Activated T-helper 1 cell treated with anti-CD3 and anti-CD28 coated beads, Interleukin-12 subunit alpha, Interleukin-12 subunit beta, Interleukin-2, Interleukin-4 antibody, amounts not matched to agents 30 ng/mL and 10 ng/mL and 1 ng/mL, durations not matched to agents 14 hours and 24 hours and 36 hours (primary cell): ENCODE data around the gene CAPN14. TPM values are rescaled to one million over a fixed set of nuclear protein-coding genes. Genes with fewer than 3 reads are reported as not detected.

ENCODE experiments used
- DNase-seq: peaks from one replicate; pipeline ENCODE4 v3.0.0; 2021; ENCODE audit warnings: low spot score
- H3K27ac Mint-ChIP-seq: one replicate; pipeline ENCODE4 v1.8.0; 2021; ENCODE audit warnings: mild to moderate bottlenecking, mixed read lengths
- H3K27me3 Mint-ChIP-seq: one replicate; pipeline ENCODE4 v1.8.0; 2022; ENCODE audit warnings: mild to moderate bottlenecking, moderate library complexity, mixed read lengths; ENCODE audit not compliant: insufficient read depth
- H3K36me3 Mint-ChIP-seq: one replicate; pipeline ENCODE4 v1.8.0; 2021; ENCODE audit warnings: low read depth, mixed read lengths
- H3K4me1 Mint-ChIP-seq: one replicate; pipeline ENCODE4 v1.8.0; 2021; ENCODE audit warnings: low read depth, mixed read lengths
- H3K4me3 Mint-ChIP-seq: one replicate; pipeline ENCODE4 v1.8.0; 2021; ENCODE audit warnings: mild to moderate bottlenecking, moderate library complexity, mixed read lengths
- H3K9me3 Mint-ChIP-seq: one replicate; pipeline ENCODE4 v1.8.0; 2021; ENCODE audit warnings: mixed read lengths
- intact Hi-C: fragments of 100-400 bp; cut with micrococcal nuclease; formaldehyde crosslinking; loops from one replicate; pipeline ENCODE4 v1.15.1; 2024
- total RNA-seq: library from RNA; stranded (reverse); gene quantifications from 2 replicates; pipeline ENCODE4 v1.2.3, GENCODE V29; 2022

The CAPN14 gene
- total RNA-seq, 1 donor from 2014 or later, result 0.18 TPM

GRCh38 chr2:31161637-31162036 lies 55.7 kb downstream of the CAPN14 start:
- Mint-ChIP-seq H3K4me3 (no peak overlapping the region), H3K4me1 (no peaks in the 10 kb centered on the region), H3K27me3 (peaks cover 4% of the 10 kb centered on the region), H3K27ac (no peak overlapping the region), H3K36me3 (no peaks in the 10 kb centered on the region), H3K9me3 (no peaks in the 10 kb centered on the region)
- intact Hi-C loops, result no loop called here
- no peak for DNase-seq

GRCh38 chr2:31151501-31151900 lies 65.8 kb downstream of the CAPN14 start:
- Mint-ChIP-seq H3K27ac (no peak overlapping the region), H3K9me3 (no peaks in the 10 kb centered on the region), H3K36me3 (no peaks in the 10 kb centered on the region), H3K4me3 (no peak overlapping the region), H3K27me3 (peaks cover 8% of the 10 kb centered on the region), H3K4me1 (no peaks in the 10 kb centered on the region)
- DNase-seq, result no peak
- intact Hi-C loops, result no loop called here

DNA sequence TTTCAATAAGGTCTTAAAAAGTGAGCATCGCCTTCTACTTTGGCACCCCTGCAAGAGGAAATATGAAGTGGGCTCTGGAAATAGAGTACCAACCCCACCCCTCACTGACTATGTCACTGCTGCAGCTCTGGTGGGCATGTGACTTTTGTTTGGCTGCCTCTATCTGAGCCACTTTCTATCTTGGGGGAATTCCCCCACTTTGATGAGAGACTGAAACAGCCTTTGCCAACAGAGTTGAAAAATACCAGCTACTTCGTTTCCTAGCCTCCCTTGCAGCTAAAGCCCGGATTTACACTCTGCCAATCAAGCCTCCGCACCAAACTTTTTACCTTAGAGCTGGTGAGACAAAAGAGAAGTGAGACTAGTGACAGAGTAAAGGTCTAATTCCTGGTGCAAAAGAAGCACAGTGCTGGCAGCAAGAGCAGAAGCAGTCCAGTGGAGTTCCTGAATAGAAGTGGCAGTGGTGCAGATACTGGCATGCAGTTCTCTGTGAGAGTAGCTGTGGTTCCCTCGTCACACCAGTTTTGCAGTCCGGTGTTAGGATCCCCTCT lies 67.1 kb downstream of the CAPN14 start:
- H3K4me1 Mint-ChIP-seq, result no peaks in the 10 kb centered on the region
- DNase-seq, result no peak
- H3K4me3 Mint-ChIP-seq, result no peak overlapping the region
- no peaks in the 10 kb centered on the region for H3K36me3 Mint-ChIP-seq
- intact Hi-C loops, result no loop called here
- H3K27ac Mint-ChIP-seq, result no peak overlapping the region
- peaks cover 11% of the 10 kb centered on the region for H3K27me3 Mint-ChIP-seq
- H3K9me3 Mint-ChIP-seq, result no peaks in the 10 kb centered on the region

DNA sequence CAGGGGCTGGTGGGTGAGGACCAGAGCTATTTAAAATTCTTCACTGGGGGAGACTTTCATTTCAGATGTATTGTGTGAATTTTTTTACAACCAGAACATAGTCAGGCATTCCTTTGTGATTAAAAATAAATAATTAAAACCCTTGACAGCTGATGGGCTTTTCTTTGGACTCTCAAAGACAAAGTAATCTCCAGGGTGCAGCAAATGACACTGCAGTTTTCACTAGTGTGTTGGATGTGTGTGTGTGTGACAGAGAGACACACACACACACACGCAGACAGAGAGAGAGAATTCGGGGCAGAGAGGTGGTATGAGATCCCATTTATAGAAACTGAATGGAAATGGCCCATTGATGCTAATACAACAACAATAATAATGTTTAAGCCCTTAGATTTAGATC lies 68.8 kb downstream of the CAPN14 start:
- intact Hi-C loops, result no loop called here
- Mint-ChIP-seq H3K27me3 (peaks cover 13% of the 10 kb centered on the region), H3K36me3 (no peaks in the 10 kb centered on the region)

DNA sequence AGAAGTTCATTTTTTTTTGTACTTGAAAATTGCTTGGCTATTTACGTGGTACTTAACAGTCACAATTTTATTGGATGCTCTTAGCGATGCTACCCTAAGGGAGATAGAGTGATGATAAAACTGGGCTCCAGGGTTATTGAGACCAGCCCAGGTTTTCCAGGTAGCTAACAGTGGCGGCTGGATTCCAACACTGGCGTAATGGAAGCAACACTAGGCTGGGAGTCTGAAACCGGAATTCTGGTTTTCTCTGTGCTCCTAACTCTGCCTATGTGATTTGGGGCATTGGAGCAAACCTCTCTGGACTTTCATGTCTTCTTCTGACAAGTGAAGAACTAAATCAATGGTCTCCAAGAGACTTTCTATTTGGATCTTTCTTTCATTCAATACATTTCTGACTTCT lies 69.7 kb downstream of the CAPN14 start:
- Mint-ChIP-seq H3K27ac (no peak overlapping the region), H3K27me3 (peaks cover 20% of the 10 kb centered on the region), H3K4me3 (no peak overlapping the region)

More for the DNA sequence above, 68.8 kb downstream of the CAPN14 start:
- H3K9me3 Mint-ChIP-seq, result no peaks in the 10 kb centered on the region
- no peaks in the 10 kb centered on the region for H3K4me1 Mint-ChIP-seq
- no peak overlapping the region for H3K27ac Mint-ChIP-seq
- no peak overlapping the region for H3K4me3 Mint-ChIP-seq
- DNase-seq, result no peak

GRCh38 chr2:31142110-31142509 lies 75.2 kb downstream of the CAPN14 start:
- H3K9me3 Mint-ChIP-seq, result no peaks in the 10 kb centered on the region
- intact Hi-C loops, result no loop called here
- H3K27ac Mint-ChIP-seq, result no peak overlapping the region
- no peak for DNase-seq
- H3K4me1 Mint-ChIP-seq, result peaks cover under 1% of the 10 kb centered on the region
- no peaks in the 10 kb centered on the region for H3K36me3 Mint-ChIP-seq
- no peak overlapping the region for H3K4me3 Mint-ChIP-seq
- H3K27me3 Mint-ChIP-seq, result peaks cover 37% of the 10 kb centered on the region

More for the DNA sequence above, 69.7 kb downstream of the CAPN14 start:
- no peak for DNase-seq
- no peaks in the 10 kb centered on the region for H3K4me1 Mint-ChIP-seq
- intact Hi-C loops, result no loop called here
- H3K36me3 Mint-ChIP-seq, result no peaks in the 10 kb centered on the region
- H3K9me3 Mint-ChIP-seq, result no peaks in the 10 kb centered on the region

- Mint-ChIP-seq H3K4me3 (no peak overlapping the region), H3K4me1 (peaks cover 5% of the 10 kb centered on the region), H3K27ac (no peak overlapping the region), H3K9me3 (no peaks in the 10 kb centered on the region), H3K27me3 (peaks cover 42% of the 10 kb centered on the region), H3K36me3 (no peaks in the 10 kb centered on the region)
- DNase-seq, result no peak
- intact Hi-C loops, result no loop called here
Observed at GRCh38 chr2:31141443-31142085, 75.8 kb downstream of the CAPN14 start.

DNA sequence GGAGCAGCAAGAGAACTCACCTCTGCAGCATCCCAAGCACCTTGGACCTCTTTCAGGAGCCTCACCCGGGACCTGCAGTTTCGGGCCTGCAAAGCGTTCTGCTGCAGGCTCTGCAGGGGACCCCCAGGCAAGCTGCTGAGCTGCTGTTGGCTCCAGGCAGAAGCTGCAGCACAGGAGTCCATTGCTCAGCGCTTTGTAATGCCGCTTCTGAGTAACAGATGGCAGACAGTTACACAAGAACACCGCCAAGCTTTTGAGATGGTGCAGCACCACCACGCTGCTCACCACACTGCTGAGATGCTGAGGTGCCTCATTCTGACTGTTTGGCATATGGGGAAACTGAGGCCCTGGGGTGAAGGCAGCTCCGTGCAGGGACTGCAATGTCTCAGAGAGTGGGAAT lies 77.2 kb downstream of the CAPN14 start:
- Mint-ChIP-seq H3K9me3 (no peaks in the 10 kb centered on the region), H3K4me3 (no peak overlapping the region), H3K36me3 (no peaks in the 10 kb centered on the region), H3K27me3 (peaks cover 54% of the 10 kb centered on the region), H3K4me1 (peaks cover 5% of the 10 kb centered on the region), H3K27ac (no peak overlapping the region)
- DNase-seq, result no peak
- intact Hi-C loops, result no loop called here

DNA sequence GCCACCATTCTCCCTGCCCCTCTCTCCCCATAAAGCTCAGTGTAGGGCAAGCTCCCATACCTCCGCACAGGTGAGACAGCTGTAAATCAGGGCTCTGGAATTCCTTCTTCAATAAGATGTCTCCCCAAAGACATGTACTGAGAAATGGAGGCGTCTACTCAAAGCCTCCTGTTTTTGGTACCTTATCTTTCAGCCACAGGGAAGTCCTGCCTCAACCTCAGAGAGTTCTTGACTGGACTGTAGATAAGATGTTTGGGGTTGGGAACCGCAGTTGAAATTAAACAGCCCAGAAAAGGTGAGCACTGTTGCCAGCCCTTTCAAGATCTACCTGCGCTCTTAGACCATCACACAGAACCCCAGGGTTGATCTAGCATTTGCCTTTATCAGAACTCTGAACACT lies 77.6 kb downstream of the CAPN14 start:
- no peak overlapping the region for H3K27ac Mint-ChIP-seq
- DNase-seq, result no peak
- no peak overlapping the region for H3K4me3 Mint-ChIP-seq
- H3K36me3 Mint-ChIP-seq, result no peaks in the 10 kb centered on the region
- intact Hi-C loops, result no loop called here
- peaks cover 57% of the 10 kb centered on the region for H3K27me3 Mint-ChIP-seq
- H3K9me3 Mint-ChIP-seq, result no peaks in the 10 kb centered on the region
- peaks cover 5% of the 10 kb centered on the region for H3K4me1 Mint-ChIP-seq

GRCh38 chr2:31138037-31138962 lies 79.0 kb downstream of the CAPN14 start, which contains the start of gene GALNT14:
Gene GALNT14, minus strand, starts transcription at chr2:31138440. Its CDS starts 354 bp downstream, at chr2:31138086.
- intact Hi-C loops, result loop anchor here (1.0 kb wide), 1 partner anchor 195 kb away; no protein-coding TSS in a partner anchor
- H3K4me1 Mint-ChIP-seq, result peaks cover 5% of the 10 kb centered on the region
- H3K4me3 Mint-ChIP-seq, result no peak within 1 kb of the TSS
- DNase-seq, result peak; percentile 2
- H3K9me3 Mint-ChIP-seq, result no peaks in the 10 kb centered on the region
- no peak within 1 kb of the TSS for H3K27ac Mint-ChIP-seq
- H3K36me3 Mint-ChIP-seq, result no peaks in the 10 kb centered on the region
- peaks cover 60% of the 10 kb centered on the region for H3K27me3 Mint-ChIP-seq

DNA sequence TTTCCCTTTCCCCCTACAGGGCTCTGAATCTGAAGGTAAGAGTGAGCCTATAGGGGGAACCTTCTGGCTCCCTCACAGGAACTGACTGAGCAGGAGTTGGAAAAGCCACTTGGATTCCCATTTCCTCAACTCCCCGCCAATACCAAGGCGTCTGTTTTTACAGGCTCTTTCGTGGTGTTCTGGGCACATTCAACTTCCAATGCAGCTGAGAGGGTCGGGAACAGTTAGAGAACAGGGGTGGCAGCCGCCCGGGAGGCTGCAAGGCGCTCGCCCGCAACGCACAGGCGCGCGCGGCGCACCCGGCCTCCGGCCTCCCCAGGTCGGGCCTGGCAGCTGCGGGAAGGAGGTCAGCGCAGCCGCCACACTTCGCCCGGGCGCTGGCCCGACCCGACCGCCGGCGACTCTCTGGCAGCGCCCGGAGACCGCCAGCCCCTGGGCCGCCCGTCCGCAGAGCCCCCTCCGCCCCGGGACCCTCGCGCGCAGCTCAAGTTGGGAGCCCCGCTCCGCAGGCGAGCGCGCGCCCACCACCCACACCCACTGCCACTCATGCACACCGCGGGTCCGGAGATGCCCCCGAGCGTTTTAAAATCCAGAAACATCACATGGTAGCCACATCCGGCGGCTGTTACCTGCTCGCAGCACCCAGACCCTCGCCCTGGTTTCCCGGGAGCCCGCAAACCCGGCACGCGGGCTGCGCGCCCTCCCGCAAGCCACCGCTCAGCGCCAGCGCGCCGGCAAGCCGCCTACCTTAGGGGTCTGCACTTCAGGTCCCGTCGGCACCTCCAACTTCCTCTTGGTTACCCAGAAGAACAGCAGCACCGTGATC lies 79.9 kb downstream of the CAPN14 start:
- intact Hi-C loops, result loop anchor here (1.0 kb wide), 1 partner anchor 196 kb away; no protein-coding TSS in a partner anchor
- Mint-ChIP-seq H3K9me3 (no peaks in the 10 kb centered on the region), H3K27ac (no peak overlapping the region), H3K4me3 (peak overlapping the region; percentile 36), H3K27me3 (peaks cover 54% of the 10 kb centered on the region), H3K4me1 (peaks cover 5% of the 10 kb centered on the region), H3K36me3 (no peaks in the 10 kb centered on the region)
- DNase-seq, result no peak

DNA sequence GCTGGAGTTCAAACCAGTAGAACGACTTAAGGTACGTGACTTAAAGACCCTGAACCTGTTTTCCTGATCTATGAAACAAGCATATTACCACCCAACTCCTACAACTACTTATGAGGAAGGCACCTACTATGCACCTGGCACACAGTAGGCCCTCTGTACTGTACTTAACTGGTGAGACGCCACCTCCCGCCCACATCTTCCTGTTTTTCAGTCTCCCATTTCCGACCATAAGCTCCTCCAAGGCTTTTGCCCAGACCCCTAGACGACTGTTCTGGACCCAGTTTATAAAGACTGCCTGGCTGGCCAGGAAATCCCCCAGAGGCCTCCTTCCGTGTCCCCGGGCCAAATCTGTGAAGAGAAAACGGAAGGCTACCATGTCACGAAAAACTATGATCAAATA lies 80.6 kb downstream of the CAPN14 start:
- no peaks in the 10 kb centered on the region for H3K36me3 Mint-ChIP-seq
- peak overlapping the region; percentile 36 for H3K4me3 Mint-ChIP-seq
- no peak for DNase-seq
- no peak overlapping the region for H3K27ac Mint-ChIP-seq
- intact Hi-C loops, result no loop called here
- H3K9me3 Mint-ChIP-seq, result no peaks in the 10 kb centered on the region
- H3K27me3 Mint-ChIP-seq, result peaks cover 54% of the 10 kb centered on the region
- peaks cover 5% of the 10 kb centered on the region for H3K4me1 Mint-ChIP-seq
